Measurements from ENCODE around the gene CDH6.

GRCh38 chr5:31270396-31270795 lies 76.9 kb downstream of the CDH6 start:
- TF ChIP-seq POLR2AphosphoS5 (IDR thresholded peaks at IDR 0.05; ENCODE audit: borderline replicate concordance, low read depth, low read length), result no peak
- no peak for TF ChIP-seq EZH2 (IDR thresholded peaks at IDR 0.05)

All from SK-N-MC (cell line).